Measurements from ENCODE around the gene DPEP3. TPM values are rescaled to one million over a fixed set of nuclear protein-coding genes. Genes with fewer than 3 reads are reported as not detected.

The DPEP3 gene
- total RNA-seq, 1 donor from 2014 or later: 0.18 TPM

- Histone ChIP-seq H3K4me1 (peaks cover 25% of the 10 kb centered on the region), H3K27me3 (ENCODE audit: low read depth) (no peaks in the 10 kb centered on the region), H3K27ac (peak overlapping the region; percentile 97), H3K9me3 (no peaks in the 10 kb centered on the region), H3K4me3 (peak overlapping the region; percentile 97), H3K36me3 (peaks cover 48% of the 10 kb centered on the region)
- DNase-seq (no peak), ATAC-seq (peak in 1 of 2 donors; percentile 0)
- intact Hi-C loops (cut with DNase I): no loop called here
- no peak for TF ChIP-seq CTCF (IDR thresholded peaks at IDR 0.05)
Observed at GRCh38 chr16:67935101-67935401, 45.2 kb downstream of the DPEP3 start.

- TF ChIP-seq CTCF (IDR thresholded peaks at IDR 0.05): no peak
- ATAC-seq (no peak), DNase-seq (no peak)
- H3K9me3 ChIP-seq: no peaks in the 10 kb centered on the region
- peak overlapping the region; percentile 97 for H3K4me3 ChIP-seq
- no peaks in the 10 kb centered on the region for H3K27me3 ChIP-seq (ENCODE audit: low read depth)
- intact Hi-C loops (cut with DNase I): no loop called here
- H3K36me3 ChIP-seq: peaks cover 47% of the 10 kb centered on the region
- peak overlapping the region; percentile 97 for H3K27ac ChIP-seq
- H3K4me1 ChIP-seq: peaks cover 25% of the 10 kb centered on the region
Observed at GRCh38 chr16:67934306-67935100, 45.8 kb downstream of the DPEP3 start.

GRCh38 chr16:67933805-67934204 is 46.5 kb downstream of the DPEP3 start:
- intact Hi-C loops (cut with DNase I): no loop called here

GRCh38 chr16:67932462-67932840 is 47.8 kb downstream of the DPEP3 start:
- Histone ChIP-seq H3K4me1 (peaks cover 20% of the 10 kb centered on the region), H3K4me3 (no peak overlapping the region), H3K9me3 (no peaks in the 10 kb centered on the region), H3K36me3 (peaks cover 62% of the 10 kb centered on the region), H3K27ac (no peak overlapping the region), H3K27me3 (ENCODE audit: low read depth) (no peaks in the 10 kb centered on the region)
- intact Hi-C loops (cut with DNase I): no loop called here
- no peak for TF ChIP-seq CTCF (IDR thresholded peaks at IDR 0.05)
- DNase-seq (no peak), ATAC-seq (no peak)

More at GRCh38 chr16:67933805-67934204, 46.5 kb downstream of the DPEP3 start:
- H3K9me3 ChIP-seq: no peaks in the 10 kb centered on the region
- H3K36me3 ChIP-seq: peaks cover 50% of the 10 kb centered on the region
- no peak for TF ChIP-seq CTCF (IDR thresholded peaks at IDR 0.05)
- no peaks in the 10 kb centered on the region for H3K27me3 ChIP-seq (ENCODE audit: low read depth)
- no peak for DNase-seq
- ATAC-seq: no peak
- H3K4me1 ChIP-seq: peaks cover 25% of the 10 kb centered on the region
- no peak overlapping the region for H3K4me3 ChIP-seq
- H3K27ac ChIP-seq: no peak overlapping the region

- intact Hi-C loops (cut with DNase I): no loop called here
- H3K36me3 ChIP-seq: peaks cover 68% of the 10 kb centered on the region
- no peaks in the 10 kb centered on the region for H3K27me3 ChIP-seq (ENCODE audit: low read depth)
- no peaks in the 10 kb centered on the region for H3K9me3 ChIP-seq
- ATAC-seq: no peak
- no peak for TF ChIP-seq CTCF (IDR thresholded peaks at IDR 0.05)
- peaks cover 16% of the 10 kb centered on the region for H3K4me1 ChIP-seq
- no peak for DNase-seq
- no peak within 1 kb of the TSS for H3K27ac ChIP-seq
- no peak within 1 kb of the TSS for H3K4me3 ChIP-seq
Observed at GRCh38 chr16:67931712-67932461, 48.4 kb downstream of the DPEP3 start, which contains the start of gene CTRL. Gene CTRL (minus strand): TSS chr16:67931862. CDS start chr16:67931852, 10 bp downstream.

Measured in lower lobe of right lung (tissue), 2 donors.